ENCODE data around the gene BCORL1.

Gene BCORL1

GRCh38 chrX:130086447-130087206, 104.2 kb downstream of the BCORL1 start:
- H3K4me3 ChIP-seq (IDR thresholded peaks at IDR 0.05; ENCODE audit: insufficient read depth, low read depth, low read length) = no peak overlapping the region
- H3K27me3 ChIP-seq (ENCODE audit: insufficient read depth, low read depth) = no peaks in the 10 kb centered on the region
- peak overlapping the region; percentile 89 for H3K4me2 ChIP-seq
- H3K36me3 ChIP-seq (ENCODE audit: insufficient read depth) = no peaks in the 10 kb centered on the region
- no peaks in the 10 kb centered on the region for H3K79me2 ChIP-seq (ENCODE audit: insufficient read depth, low read depth)
- H3K9ac ChIP-seq = peak overlapping the region; percentile 27; the same call in 1 of the 2 replicates
- TF ChIP-seq CTCF (conservative IDR thresholded peaks at IDR 0.05; ENCODE audit: low read depth, low read length) = no peak
- no peaks in the 10 kb centered on the region for H4K20me1 ChIP-seq (ENCODE audit: insufficient read depth)
- peak overlapping the region; percentile 59 for H3K27ac ChIP-seq
- peaks cover 76% of the 10 kb centered on the region for H3K4me1 ChIP-seq (ENCODE audit: low read depth, poor library complexity, severe bottlenecking)
- H2AFZ ChIP-seq (ENCODE audit: low read depth) = peak overlapping the region; percentile 30; the same call in 1 of the 2 replicates

- Histone ChIP-seq H3K27me3 (ENCODE audit: insufficient read depth, low read depth) (no peaks in the 10 kb centered on the region), H2AFZ (ENCODE audit: low read depth) (no peak overlapping the region), H3K27ac (no peak overlapping the region), H4K20me1 (ENCODE audit: insufficient read depth) (no peaks in the 10 kb centered on the region), H3K9ac (no peak overlapping the region), H3K4me2 (no peak overlapping the region), H3K4me3 (IDR thresholded peaks at IDR 0.05; ENCODE audit: insufficient read depth, low read depth, low read length) (no peak overlapping the region), H3K4me1 (ENCODE audit: low read depth, poor library complexity, severe bottlenecking) (peaks cover 51% of the 10 kb centered on the region), H3K36me3 (ENCODE audit: insufficient read depth) (no peaks in the 10 kb centered on the region), H3K79me2 (ENCODE audit: insufficient read depth, low read depth) (no peaks in the 10 kb centered on the region)
- TF ChIP-seq CTCF (conservative IDR thresholded peaks at IDR 0.05; ENCODE audit: low read depth, low read length) = no peak
Observed at GRCh38 chrX:130090364-130090763, 107.9 kb downstream of the BCORL1 start.

- no peak overlapping the region for H3K4me3 ChIP-seq (IDR thresholded peaks at IDR 0.05; ENCODE audit: insufficient read depth, low read depth, low read length)
- H2AFZ ChIP-seq (ENCODE audit: low read depth) = peak overlapping the region; percentile 38; the same call in 1 of the 2 replicates
- peak overlapping the region; percentile 35; the same call in 1 of the 2 replicates for H3K9ac ChIP-seq
- no peaks in the 10 kb centered on the region for H4K20me1 ChIP-seq (ENCODE audit: insufficient read depth)
- H3K27ac ChIP-seq = peak overlapping the region; percentile 61
- H3K4me2 ChIP-seq = peak overlapping the region; percentile 78
- peaks cover 34% of the 10 kb centered on the region for H3K4me1 ChIP-seq (ENCODE audit: low read depth, poor library complexity, severe bottlenecking)
- H3K36me3 ChIP-seq (ENCODE audit: insufficient read depth) = no peaks in the 10 kb centered on the region
- H3K27me3 ChIP-seq (ENCODE audit: insufficient read depth, low read depth) = no peaks in the 10 kb centered on the region
- TF ChIP-seq CTCF (conservative IDR thresholded peaks at IDR 0.05; ENCODE audit: low read depth, low read length) = no peak
- no peaks in the 10 kb centered on the region for H3K79me2 ChIP-seq (ENCODE audit: insufficient read depth, low read depth)
Observed at GRCh38 chrX:130091980-130092522, 109.6 kb downstream of the BCORL1 start.

GRCh38 chrX:130093271-130093670, 110.8 kb downstream of the BCORL1 start:
- H3K27ac ChIP-seq = no peak overlapping the region
- H3K79me2 ChIP-seq (ENCODE audit: insufficient read depth, low read depth) = no peaks in the 10 kb centered on the region
- no peak overlapping the region for H3K9ac ChIP-seq
- H3K27me3 ChIP-seq (ENCODE audit: insufficient read depth, low read depth) = no peaks in the 10 kb centered on the region
- no peaks in the 10 kb centered on the region for H3K36me3 ChIP-seq (ENCODE audit: insufficient read depth)
- H3K4me2 ChIP-seq = no peak overlapping the region
- H3K4me3 ChIP-seq (IDR thresholded peaks at IDR 0.05; ENCODE audit: insufficient read depth, low read depth, low read length) = no peak overlapping the region
- H2AFZ ChIP-seq (ENCODE audit: low read depth) = no peak overlapping the region
- H3K4me1 ChIP-seq (ENCODE audit: low read depth, poor library complexity, severe bottlenecking) = peaks cover 22% of the 10 kb centered on the region
- no peaks in the 10 kb centered on the region for H4K20me1 ChIP-seq (ENCODE audit: insufficient read depth)
- no peak for TF ChIP-seq CTCF (conservative IDR thresholded peaks at IDR 0.05; ENCODE audit: low read depth, low read length)
